GM21381 (cell line): ENCODE results near the gene TBC1D10A.

Experiments used
- ATAC-seq: cut with Tn5 transposase; IDR thresholded peaks from one replicate; pipeline ENCODE4 v1.9.1; 2021; ENCODE audit warnings: mild to moderate bottlenecking, moderate library complexity; ENCODE audit not compliant: unreplicated experiment

Gene TBC1D10A

GRCh38 chr22:30326706-30327362 is at the start of gene TBC1D10A:
TBC1D10A (minus strand) TSS chr22:30326941; CDS start chr22:30326881, 60 bp downstream.
- ATAC-seq = peak; percentile 89

- ATAC-seq = no peak
Observed at GRCh38 chr22:30375312-30375849, 48.6 kb upstream of the TBC1D10A start.

DNA sequence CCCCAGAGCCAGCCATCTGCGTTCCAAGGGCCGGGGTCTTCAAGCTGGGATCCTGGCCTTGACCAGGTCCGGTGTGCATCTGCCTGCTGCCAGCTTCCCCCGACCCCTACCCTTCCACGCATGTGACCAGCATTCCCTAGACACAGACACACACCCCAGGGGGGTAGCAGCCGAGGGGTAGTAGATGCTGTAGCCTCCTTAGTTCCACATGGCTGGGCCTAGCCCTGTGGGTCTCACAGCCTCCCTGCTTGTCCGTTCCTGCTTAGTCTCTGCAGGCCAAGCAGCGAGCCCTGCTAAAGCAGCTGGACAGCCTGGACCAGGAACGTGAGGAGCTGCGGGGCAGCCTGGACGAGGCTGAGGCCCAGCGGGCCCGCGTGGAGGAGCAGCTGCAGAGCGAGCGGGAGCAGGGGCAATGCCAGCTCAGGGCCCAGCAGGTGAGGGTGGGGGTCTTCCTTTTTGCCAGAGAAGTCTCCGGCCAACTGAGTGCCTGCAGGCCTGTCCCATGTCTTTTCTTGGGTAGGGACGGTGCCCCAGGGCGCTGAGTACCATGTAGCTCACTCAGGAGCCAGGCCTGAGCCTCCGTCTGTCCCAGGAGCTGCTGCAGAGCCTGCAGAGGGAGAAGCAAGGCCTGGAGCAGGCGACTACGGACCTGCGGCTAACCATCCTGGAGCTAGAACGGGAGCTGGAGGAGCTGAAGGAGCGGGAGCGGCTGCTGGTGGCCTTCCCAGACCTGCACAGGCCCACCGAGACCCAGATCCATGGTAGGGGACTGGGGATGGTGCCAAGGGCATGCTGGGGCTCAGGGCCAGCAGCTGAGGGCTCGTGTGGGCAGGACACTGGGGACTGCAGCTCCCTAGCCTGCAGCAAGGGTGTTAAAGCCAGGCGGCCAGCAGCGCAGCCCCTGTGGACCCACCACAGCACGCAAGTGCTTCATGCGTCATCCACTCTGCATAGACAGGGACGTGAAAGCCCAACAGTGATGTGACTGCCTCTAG is 46.9 kb upstream of the TBC1D10A start:
- no peak for ATAC-seq

- ATAC-seq = no peak
Observed at GRCh38 chr22:30372915-30373314, 46.2 kb upstream of the TBC1D10A start.

DNA sequence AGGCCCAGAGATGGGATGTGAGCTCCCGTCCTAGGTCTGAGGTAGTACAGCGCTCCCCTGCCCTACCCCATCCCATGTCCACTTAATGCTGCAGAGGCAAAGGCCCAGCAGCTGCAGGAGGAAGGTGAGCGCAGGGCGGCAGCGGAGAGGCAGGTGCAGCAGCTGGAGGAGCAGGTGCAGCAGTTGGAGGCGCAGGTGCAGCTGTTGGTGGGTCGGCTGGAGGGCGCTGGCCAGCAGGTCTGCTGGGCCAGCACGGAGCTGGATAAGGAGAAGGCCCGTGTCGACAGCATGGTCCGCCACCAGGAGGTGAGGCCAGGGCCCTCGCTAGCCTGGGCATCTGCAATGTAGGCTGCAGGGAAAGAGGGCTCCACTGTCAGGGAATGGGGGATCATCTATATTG is 45.2 kb upstream of the TBC1D10A start:
- no peak for ATAC-seq

GRCh38 chr22:30371321-30371720 is 44.6 kb upstream of the TBC1D10A start:
- ATAC-seq = no peak

- no peak for ATAC-seq
Observed at GRCh38 chr22:30370641-30371230, 44.0 kb upstream of the TBC1D10A start.

GRCh38 chr22:30368420-30368819 is 41.7 kb upstream of the TBC1D10A start:
- no peak for ATAC-seq

DNA sequence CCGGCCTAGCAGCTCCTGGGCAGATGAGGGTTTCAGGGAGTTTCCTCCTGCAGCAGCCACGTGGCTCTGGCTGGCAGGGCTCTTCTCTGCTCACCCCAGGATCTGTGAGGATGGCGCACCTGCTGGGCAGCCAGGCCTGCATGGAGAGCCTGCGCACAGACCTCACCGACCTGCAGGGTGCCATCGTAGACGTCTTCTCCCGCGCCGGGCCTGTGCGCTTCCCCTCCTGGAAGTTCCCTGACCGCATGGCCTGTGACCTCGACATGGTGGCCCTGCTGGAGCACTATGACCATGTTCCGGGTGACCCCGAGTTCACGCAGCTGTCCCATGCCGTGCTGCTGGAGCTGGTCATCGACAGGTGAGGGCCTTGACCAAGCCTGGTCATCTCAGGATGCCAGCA is 39.1 kb upstream of the TBC1D10A start:
- ATAC-seq = no peak

DNA sequence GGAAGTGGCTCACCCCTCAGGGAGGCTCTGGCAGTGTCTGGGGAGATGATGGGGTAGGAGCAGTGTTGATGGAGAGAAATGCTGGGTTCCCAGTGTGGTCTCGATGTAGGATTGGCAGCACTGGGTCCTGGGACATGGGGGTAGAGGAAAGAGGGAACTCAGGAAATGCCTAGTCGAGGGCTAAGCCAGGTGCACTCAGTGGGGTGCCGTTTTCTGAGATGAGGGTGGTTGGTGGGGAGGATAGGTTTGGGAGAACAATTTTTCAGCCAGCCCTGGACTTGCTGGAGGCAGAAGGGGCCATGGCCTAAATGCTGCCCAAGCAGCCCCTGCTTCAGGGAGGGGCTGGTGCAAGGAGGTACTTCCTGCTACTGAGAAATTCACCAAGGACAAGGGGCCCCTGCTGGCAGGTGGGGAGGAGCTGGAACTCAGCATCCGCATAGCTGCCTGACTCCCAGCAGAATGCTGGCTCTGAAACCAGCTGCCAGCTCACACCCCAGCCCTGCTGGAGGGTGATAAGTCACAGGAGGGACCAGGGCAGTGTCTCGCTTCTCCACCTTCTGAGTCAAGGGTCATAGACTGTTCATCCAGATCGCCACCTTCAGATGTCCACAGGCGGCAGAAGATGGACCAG is 36.0 kb upstream of the TBC1D10A start:
- ATAC-seq = no peak

- ATAC-seq = no peak
Observed at GRCh38 chr22:30361916-30362650, 35.3 kb upstream of the TBC1D10A start.

DNA sequence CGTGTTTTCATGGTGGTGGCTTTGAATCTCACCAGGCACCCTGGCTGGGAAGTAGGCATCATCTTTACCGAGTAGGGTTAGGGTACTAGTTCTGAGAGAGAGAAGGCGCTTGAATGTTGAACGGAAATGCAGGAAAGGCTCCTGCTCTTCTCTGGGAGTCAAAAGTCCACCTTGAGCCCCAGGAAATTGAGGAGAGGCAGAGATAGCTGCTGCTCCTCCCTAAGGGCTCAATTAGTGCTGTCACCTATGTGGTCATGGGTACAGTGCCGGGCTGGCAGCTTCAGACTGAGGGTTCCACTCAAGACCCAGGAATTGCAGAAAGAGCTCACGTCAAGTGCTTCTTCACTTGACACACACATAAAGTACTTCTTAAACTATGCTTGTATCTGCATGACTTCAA is 31.8 kb upstream of the TBC1D10A start:
- no peak for ATAC-seq

- ATAC-seq = no peak
Observed at GRCh38 chr22:30357650-30358215, 31.0 kb upstream of the TBC1D10A start.

GRCh38 chr22:30357236-30357570 is 30.5 kb upstream of the TBC1D10A start:
- ATAC-seq = no peak

GRCh38 chr22:30356449-30357235 is 29.9 kb upstream of the TBC1D10A start, which contains the start of the genes CCDC157 and SF3A1:
CCDC157 (plus strand) TSS chr22:30357007; CDS start chr22:30366001, 8,994 bp downstream.
SF3A1 (minus strand) TSS chr22:30356894; CDS start chr22:30356792, 102 bp downstream.
- peak; percentile 91 for ATAC-seq

DNA sequence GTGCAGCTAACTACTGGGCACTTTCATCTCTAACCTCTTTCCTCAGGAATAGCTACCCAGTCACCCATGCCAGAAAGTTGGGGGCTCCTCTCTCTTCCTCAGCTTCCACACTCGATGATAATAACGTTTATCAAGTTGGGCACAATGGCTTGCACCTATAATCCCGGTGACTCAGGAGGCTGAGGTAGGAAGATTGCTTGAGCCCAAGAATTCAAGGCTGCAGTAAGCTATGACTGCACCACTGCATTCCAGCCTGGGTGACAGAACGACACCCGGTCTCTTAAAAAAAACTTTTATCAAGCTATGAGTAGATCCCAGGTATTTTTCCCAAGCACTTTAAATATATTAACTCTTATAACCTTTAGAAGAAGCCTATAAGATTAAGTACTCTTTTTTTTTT is 27.9 kb upstream of the TBC1D10A start:
- ATAC-seq = no peak

DNA sequence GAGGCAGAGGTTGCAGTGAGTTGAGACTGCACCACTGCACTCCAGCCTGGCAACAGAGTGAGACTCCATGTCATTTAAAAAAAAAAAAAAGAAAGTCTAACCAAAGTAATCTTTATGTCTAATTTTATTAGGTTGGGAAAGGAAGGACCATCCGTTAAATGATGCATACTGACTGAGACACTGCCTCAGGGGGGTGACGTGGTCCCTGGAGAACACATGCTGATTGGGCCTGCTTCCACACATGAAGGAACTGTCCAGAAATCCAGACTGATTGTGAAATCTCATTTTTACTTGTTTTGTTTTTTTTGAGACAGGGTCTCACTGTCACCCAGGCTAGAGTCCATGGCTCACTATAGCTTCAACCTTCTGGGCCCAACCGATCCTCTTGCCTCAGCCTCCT is 24.5 kb upstream of the TBC1D10A start:
- no peak for ATAC-seq

DNA sequence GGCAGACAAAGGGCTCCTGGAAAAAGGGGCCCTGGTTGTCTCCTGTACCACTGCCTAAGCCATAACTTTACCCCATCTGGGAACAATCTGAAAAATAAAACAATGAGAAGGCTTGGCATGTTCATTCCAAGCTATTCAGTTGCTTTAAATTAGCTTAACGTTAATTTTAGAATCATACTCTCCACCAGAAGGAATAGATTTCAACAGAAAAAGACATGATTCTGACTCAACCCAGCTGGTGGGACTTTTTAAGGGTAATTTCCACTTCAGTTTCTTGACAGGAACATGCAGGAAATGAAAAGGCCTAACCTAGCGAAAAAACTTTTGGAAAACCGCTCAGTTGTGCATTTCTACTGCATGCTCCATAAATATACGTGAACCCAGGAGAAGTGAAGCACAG is 22.1 kb upstream of the TBC1D10A start:
- ATAC-seq = no peak

DNA sequence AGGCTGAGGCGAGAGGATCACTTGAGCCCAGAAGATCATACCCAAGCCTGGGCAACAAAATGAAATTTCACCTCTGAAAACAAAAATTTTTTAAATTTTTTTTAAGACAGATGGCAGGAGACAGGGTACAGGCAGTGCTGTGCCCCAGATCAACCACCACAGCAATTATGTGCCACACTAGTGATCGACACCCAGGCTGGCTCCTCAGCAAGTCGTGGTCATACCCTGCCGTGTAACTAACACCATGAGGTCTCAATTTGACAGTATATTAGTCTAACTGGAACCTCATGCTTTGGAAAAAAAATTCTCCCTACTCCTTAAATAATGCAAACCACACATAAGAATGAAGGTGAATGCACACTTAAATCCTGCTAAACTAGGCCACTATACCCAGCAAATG is 21.7 kb upstream of the TBC1D10A start:
- no peak for ATAC-seq
